ENCODE results near the gene TPRG1.

TPRG1 gene

DNA sequence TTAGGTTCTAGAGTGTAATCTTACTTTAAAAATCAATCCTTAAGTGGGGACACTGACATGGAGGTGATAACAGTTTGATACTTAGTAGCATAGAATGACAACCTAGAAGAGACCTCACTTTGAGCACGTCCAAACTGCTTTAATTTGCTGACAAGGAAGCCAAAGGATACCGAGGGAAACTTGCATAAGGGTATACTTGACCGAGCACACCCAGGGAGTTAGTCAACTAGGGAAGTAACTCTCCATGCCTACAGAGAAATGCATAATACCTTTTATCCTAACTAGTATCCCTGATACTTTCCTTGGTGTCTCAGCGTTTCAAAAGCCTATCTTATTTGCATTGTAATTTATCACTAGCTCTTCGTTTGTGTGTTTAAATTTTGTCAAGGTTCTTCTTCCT, 5.5 kb upstream of the TPRG1 start:
- no peak overlapping the region for H3K4me3 ChIP-seq (ENCODE audit: low read length in 2 of 2)
- H3K9ac ChIP-seq (ENCODE audit: low read length in 2 of 2): no peak overlapping the region
- H3K36me3 ChIP-seq (ENCODE audit: control insufficient read depth in 2 of 2, insufficient read depth in 2 of 2, low read length in 2 of 2): no peaks in the 10 kb centered on the region
- H3K4me1 ChIP-seq (ENCODE audit: control insufficient read depth, insufficient read depth, low read length): no peaks in the 10 kb centered on the region
- no peaks in the 10 kb centered on the region for H3K9me3 ChIP-seq (ENCODE audit: control insufficient read depth in 2 of 2, low read length in 2 of 2)
- no peaks in the 10 kb centered on the region for H3K27me3 ChIP-seq (ENCODE audit: control insufficient read depth in 1 of 2, insufficient read depth in 2 of 2, low read length in 2 of 2)
- no peak overlapping the region for H3K27ac ChIP-seq (ENCODE audit: low read length)

- no peaks in the 10 kb centered on the region for H3K9me3 ChIP-seq (ENCODE audit: control insufficient read depth in 2 of 2, low read length in 2 of 2)
- no peak overlapping the region for H3K9ac ChIP-seq (ENCODE audit: low read length in 2 of 2)
- H3K27me3 ChIP-seq (ENCODE audit: control insufficient read depth in 1 of 2, insufficient read depth in 2 of 2, low read length in 2 of 2): no peaks in the 10 kb centered on the region
- no peaks in the 10 kb centered on the region for H3K36me3 ChIP-seq (ENCODE audit: control insufficient read depth in 2 of 2, insufficient read depth in 2 of 2, low read length in 2 of 2)
- H3K4me1 ChIP-seq (ENCODE audit: control insufficient read depth, insufficient read depth, low read length): no peaks in the 10 kb centered on the region
- no peak overlapping the region for H3K4me3 ChIP-seq (ENCODE audit: low read length in 2 of 2)
- H3K27ac ChIP-seq (ENCODE audit: low read length): no peak overlapping the region
These were observed 4.6 kb upstream of the TPRG1 start for GRCh38 chr3:189167027-189167766.

- Histone ChIP-seq H3K36me3 (ENCODE audit: control insufficient read depth in 2 of 2, insufficient read depth in 2 of 2, low read length in 2 of 2) (no peaks in the 10 kb centered on the region), H3K9me3 (ENCODE audit: control insufficient read depth in 2 of 2, low read length in 2 of 2) (no peaks in the 10 kb centered on the region), H3K27me3 (ENCODE audit: control insufficient read depth in 1 of 2, insufficient read depth in 2 of 2, low read length in 2 of 2) (no peaks in the 10 kb centered on the region), H3K27ac (ENCODE audit: low read length) (no peak overlapping the region), H3K4me3 (ENCODE audit: low read length in 2 of 2) (no peak overlapping the region), H3K9ac (ENCODE audit: low read length in 2 of 2) (no peak overlapping the region), H3K4me1 (ENCODE audit: control insufficient read depth, insufficient read depth, low read length) (no peaks in the 10 kb centered on the region)
These were observed 3.1 kb upstream of the TPRG1 start for GRCh38 chr3:189168711-189169110.

DNA sequence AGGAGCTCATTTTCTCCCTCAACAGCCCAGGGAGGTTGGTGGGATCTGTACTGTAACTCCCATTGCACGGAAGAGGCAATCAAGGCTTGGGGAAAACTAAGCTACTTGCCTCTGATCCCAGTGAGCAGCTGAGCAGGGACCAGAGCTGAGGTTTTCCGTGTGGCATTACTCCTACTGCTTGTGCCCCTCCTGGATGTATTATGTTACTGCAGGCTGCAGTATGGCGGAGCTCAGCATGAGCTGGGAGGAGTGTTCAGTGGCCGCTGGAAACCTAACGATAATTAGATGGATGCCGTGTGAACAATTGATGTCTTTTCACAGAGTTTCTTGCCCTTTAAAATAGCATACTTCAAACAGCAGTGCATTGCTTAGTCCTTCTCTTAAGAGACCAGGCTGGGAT, 2.0 kb upstream of the TPRG1 start:
- Histone ChIP-seq H3K9me3 (ENCODE audit: control insufficient read depth in 2 of 2, low read length in 2 of 2) (no peaks in the 10 kb centered on the region), H3K9ac (ENCODE audit: low read length in 2 of 2) (no peak overlapping the region), H3K27ac (ENCODE audit: low read length) (no peak overlapping the region), H3K4me1 (ENCODE audit: control insufficient read depth, insufficient read depth, low read length) (no peaks in the 10 kb centered on the region), H3K36me3 (ENCODE audit: control insufficient read depth in 2 of 2, insufficient read depth in 2 of 2, low read length in 2 of 2) (no peaks in the 10 kb centered on the region), H3K4me3 (ENCODE audit: low read length in 2 of 2) (no peak overlapping the region), H3K27me3 (ENCODE audit: control insufficient read depth in 1 of 2, insufficient read depth in 2 of 2, low read length in 2 of 2) (no peaks in the 10 kb centered on the region)

GRCh38 chr3:189170559-189170958, 1.2 kb upstream of the TPRG1 start:
- Histone ChIP-seq H3K27me3 (ENCODE audit: control insufficient read depth in 1 of 2, insufficient read depth in 2 of 2, low read length in 2 of 2) (no peaks in the 10 kb centered on the region), H3K4me3 (ENCODE audit: low read length in 2 of 2) (no peak overlapping the region), H3K27ac (ENCODE audit: low read length) (no peak overlapping the region), H3K9ac (ENCODE audit: low read length in 2 of 2) (no peak overlapping the region), H3K9me3 (ENCODE audit: control insufficient read depth in 2 of 2, low read length in 2 of 2) (no peaks in the 10 kb centered on the region), H3K36me3 (ENCODE audit: control insufficient read depth in 2 of 2, insufficient read depth in 2 of 2, low read length in 2 of 2) (no peaks in the 10 kb centered on the region), H3K4me1 (ENCODE audit: control insufficient read depth, insufficient read depth, low read length) (no peaks in the 10 kb centered on the region)

- Histone ChIP-seq H3K27ac (ENCODE audit: low read length) (no peak overlapping the region), H3K9me3 (ENCODE audit: control insufficient read depth in 2 of 2, low read length in 2 of 2) (no peaks in the 10 kb centered on the region), H3K9ac (ENCODE audit: low read length in 2 of 2) (no peak overlapping the region), H3K27me3 (ENCODE audit: control insufficient read depth in 1 of 2, insufficient read depth in 2 of 2, low read length in 2 of 2) (no peaks in the 10 kb centered on the region), H3K36me3 (ENCODE audit: control insufficient read depth in 2 of 2, insufficient read depth in 2 of 2, low read length in 2 of 2) (no peaks in the 10 kb centered on the region), H3K4me1 (ENCODE audit: control insufficient read depth, insufficient read depth, low read length) (no peaks in the 10 kb centered on the region), H3K4me3 (ENCODE audit: low read length in 2 of 2) (no peak overlapping the region)
These were observed 1.1 kb downstream of the TPRG1 start for GRCh38 chr3:189172668-189173419.

DNA sequence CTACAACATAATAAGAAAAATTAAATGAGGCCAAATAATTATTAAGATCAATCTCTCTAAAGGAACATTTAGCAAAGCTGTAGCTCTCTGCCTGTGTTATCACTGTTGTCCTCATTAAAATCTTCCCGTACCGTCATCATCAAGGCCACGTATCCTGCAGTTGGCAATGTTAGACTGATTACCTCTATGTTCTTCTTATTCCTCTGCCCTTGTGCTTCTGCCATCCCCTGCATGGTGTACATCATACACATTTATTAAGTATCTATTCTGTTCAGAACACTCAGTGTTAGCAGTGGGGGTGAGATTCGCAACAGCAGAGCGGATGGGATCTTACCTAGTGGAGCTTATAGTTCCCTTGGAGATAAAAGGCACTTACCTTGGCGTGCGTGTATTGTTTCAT, 12.8 kb downstream of the TPRG1 start:
- H3K9ac ChIP-seq (ENCODE audit: low read length in 2 of 2): no peak overlapping the region
- no peaks in the 10 kb centered on the region for H3K27me3 ChIP-seq (ENCODE audit: control insufficient read depth in 1 of 2, insufficient read depth in 2 of 2, low read length in 2 of 2)
- H3K4me1 ChIP-seq (ENCODE audit: control insufficient read depth, insufficient read depth, low read length): no peaks in the 10 kb centered on the region
- no peaks in the 10 kb centered on the region for H3K36me3 ChIP-seq (ENCODE audit: control insufficient read depth in 2 of 2, insufficient read depth in 2 of 2, low read length in 2 of 2)
- H3K4me3 ChIP-seq (ENCODE audit: low read length in 2 of 2): no peak overlapping the region
- no peak overlapping the region for H3K27ac ChIP-seq (ENCODE audit: low read length)
- no peaks in the 10 kb centered on the region for H3K9me3 ChIP-seq (ENCODE audit: control insufficient read depth in 2 of 2, low read length in 2 of 2)

GRCh38 chr3:189186101-189186500, 14.3 kb downstream of the TPRG1 start:
- no peaks in the 10 kb centered on the region for H3K27me3 ChIP-seq (ENCODE audit: control insufficient read depth in 1 of 2, insufficient read depth in 2 of 2, low read length in 2 of 2)
- H3K27ac ChIP-seq (ENCODE audit: low read length): no peak overlapping the region

DNA sequence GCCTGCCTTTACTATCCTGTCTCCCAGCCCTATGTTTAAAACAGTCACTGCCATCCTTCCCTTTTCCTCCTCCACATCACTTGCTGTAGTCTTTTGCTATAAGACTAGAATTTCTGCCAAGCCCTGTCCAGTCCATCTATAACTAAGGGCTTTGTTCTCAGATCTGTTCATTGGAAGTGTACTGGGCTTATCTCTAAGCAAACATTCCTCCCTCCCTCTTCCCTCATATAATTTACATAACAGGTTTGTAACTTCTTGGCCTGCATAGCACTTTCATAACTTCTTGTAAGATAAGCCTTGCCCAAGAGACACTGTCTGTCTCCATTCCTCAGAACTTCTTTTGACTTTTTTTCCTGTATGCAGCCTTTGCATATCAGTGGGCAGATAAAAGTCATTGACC, 16.7 kb downstream of the TPRG1 start:
- no peaks in the 10 kb centered on the region for H3K27me3 ChIP-seq (ENCODE audit: control insufficient read depth in 1 of 2, insufficient read depth in 2 of 2, low read length in 2 of 2)
- H3K9me3 ChIP-seq (ENCODE audit: control insufficient read depth in 2 of 2, low read length in 2 of 2): peaks cover 0 to 3% of the 10 kb centered on the region in 2 donors
- no peak overlapping the region for H3K4me3 ChIP-seq (ENCODE audit: low read length in 2 of 2)
- H3K36me3 ChIP-seq (ENCODE audit: control insufficient read depth in 2 of 2, insufficient read depth in 2 of 2, low read length in 2 of 2): no peaks in the 10 kb centered on the region
- H3K27ac ChIP-seq (ENCODE audit: low read length): no peak overlapping the region
- H3K9ac ChIP-seq (ENCODE audit: low read length in 2 of 2): no peak overlapping the region
- no peaks in the 10 kb centered on the region for H3K4me1 ChIP-seq (ENCODE audit: control insufficient read depth, insufficient read depth, low read length)

More at GRCh38 chr3:189186101-189186500, 14.3 kb downstream of the TPRG1 start:
- Histone ChIP-seq H3K36me3 (ENCODE audit: control insufficient read depth in 2 of 2, insufficient read depth in 2 of 2, low read length in 2 of 2) (no peaks in the 10 kb centered on the region), H3K9ac (ENCODE audit: low read length in 2 of 2) (no peak overlapping the region), H3K9me3 (ENCODE audit: control insufficient read depth in 2 of 2, low read length in 2 of 2) (no peaks in the 10 kb centered on the region), H3K4me3 (ENCODE audit: low read length in 2 of 2) (no peak overlapping the region), H3K4me1 (ENCODE audit: control insufficient read depth, insufficient read depth, low read length) (no peaks in the 10 kb centered on the region)

GRCh38 chr3:189192725-189193124, 21.0 kb downstream of the TPRG1 start:
- no peaks in the 10 kb centered on the region for H3K36me3 ChIP-seq (ENCODE audit: control insufficient read depth in 2 of 2, insufficient read depth in 2 of 2, low read length in 2 of 2)
- no peak overlapping the region for H3K9ac ChIP-seq (ENCODE audit: low read length in 2 of 2)
- no peaks in the 10 kb centered on the region for H3K27me3 ChIP-seq (ENCODE audit: control insufficient read depth in 1 of 2, insufficient read depth in 2 of 2, low read length in 2 of 2)
- H3K27ac ChIP-seq (ENCODE audit: low read length): no peak overlapping the region
- H3K4me1 ChIP-seq (ENCODE audit: control insufficient read depth, insufficient read depth, low read length): no peaks in the 10 kb centered on the region
- peaks cover 4 to 11% of the 10 kb centered on the region in 2 donors for H3K9me3 ChIP-seq (ENCODE audit: control insufficient read depth in 2 of 2, low read length in 2 of 2)
- no peak overlapping the region for H3K4me3 ChIP-seq (ENCODE audit: low read length in 2 of 2)

- Histone ChIP-seq H3K27me3 (ENCODE audit: control insufficient read depth in 1 of 2, insufficient read depth in 2 of 2, low read length in 2 of 2) (no peaks in the 10 kb centered on the region), H3K4me1 (ENCODE audit: control insufficient read depth, insufficient read depth, low read length) (no peaks in the 10 kb centered on the region), H3K27ac (ENCODE audit: low read length) (no peak overlapping the region), H3K9ac (ENCODE audit: low read length in 2 of 2) (no peak overlapping the region), H3K36me3 (ENCODE audit: control insufficient read depth in 2 of 2, insufficient read depth in 2 of 2, low read length in 2 of 2) (no peaks in the 10 kb centered on the region), H3K4me3 (ENCODE audit: low read length in 2 of 2) (no peak overlapping the region), H3K9me3 (ENCODE audit: control insufficient read depth in 2 of 2, low read length in 2 of 2) (peaks cover 4 to 11% of the 10 kb centered on the region in 2 donors)
These were observed 23.5 kb downstream of the TPRG1 start for GRCh38 chr3:189195302-189195701.

Measured in stomach smooth muscle (tissue), 2 donors.